HG02840 (cell line): ENCODE measurements around the gene NDUFS8.

Experiments used
- ATAC-seq: cut with Tn5 transposase; IDR thresholded peaks from one replicate; pipeline ENCODE4 v1.9.1; 2021; ENCODE audit warnings: mild to moderate bottlenecking, moderate library complexity, moderate number of reproducible peaks; ENCODE audit not compliant: unreplicated experiment, low FRiP score

The NDUFS8 gene

DNA sequence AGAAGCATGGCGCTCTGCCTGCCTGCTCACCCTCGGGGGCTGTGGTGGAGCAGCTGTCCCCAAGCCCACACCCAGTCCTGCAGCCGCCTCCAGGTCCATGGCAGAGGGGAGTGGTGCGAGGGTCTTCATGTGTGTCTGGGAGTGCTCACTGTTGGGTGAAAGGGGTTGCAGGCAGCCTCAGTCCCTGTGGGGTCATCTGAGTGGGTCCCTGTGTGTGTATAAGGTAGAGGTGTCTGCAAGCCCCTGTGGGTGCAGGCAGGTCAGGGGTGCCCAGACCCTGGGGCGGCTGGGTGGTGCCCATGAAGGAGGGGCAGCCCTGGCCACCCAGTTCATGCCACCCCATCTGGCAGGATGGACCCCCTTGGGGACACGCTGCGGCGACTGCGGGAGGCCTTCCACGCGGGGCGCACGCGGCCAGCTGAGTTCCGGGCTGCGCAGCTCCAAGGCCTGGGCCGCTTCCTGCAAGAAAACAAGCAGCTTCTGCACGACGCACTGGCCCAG lies 15.5 kb upstream of the NDUFS8 start:
- ATAC-seq: no peak

DNA sequence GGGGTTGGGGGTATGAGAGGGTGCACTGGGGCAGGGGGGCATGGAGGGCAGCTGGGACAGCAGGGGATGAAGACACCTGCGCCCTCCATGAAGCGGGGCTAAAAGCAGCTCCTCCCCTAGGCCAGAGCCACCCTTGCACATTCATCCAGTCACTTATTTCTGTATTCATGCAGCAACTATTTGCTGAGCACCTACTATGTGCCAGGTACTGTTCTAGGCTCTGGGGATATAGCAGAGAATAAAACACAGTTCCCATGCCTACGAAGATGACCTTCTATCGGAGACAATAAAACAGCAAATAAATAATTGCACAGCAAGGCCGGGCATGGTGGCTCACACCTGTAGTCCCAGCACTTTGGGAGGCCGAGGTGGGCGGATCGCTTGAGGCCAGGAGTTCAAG lies 15.0 kb upstream of the NDUFS8 start:
- no peak for ATAC-seq

DNA sequence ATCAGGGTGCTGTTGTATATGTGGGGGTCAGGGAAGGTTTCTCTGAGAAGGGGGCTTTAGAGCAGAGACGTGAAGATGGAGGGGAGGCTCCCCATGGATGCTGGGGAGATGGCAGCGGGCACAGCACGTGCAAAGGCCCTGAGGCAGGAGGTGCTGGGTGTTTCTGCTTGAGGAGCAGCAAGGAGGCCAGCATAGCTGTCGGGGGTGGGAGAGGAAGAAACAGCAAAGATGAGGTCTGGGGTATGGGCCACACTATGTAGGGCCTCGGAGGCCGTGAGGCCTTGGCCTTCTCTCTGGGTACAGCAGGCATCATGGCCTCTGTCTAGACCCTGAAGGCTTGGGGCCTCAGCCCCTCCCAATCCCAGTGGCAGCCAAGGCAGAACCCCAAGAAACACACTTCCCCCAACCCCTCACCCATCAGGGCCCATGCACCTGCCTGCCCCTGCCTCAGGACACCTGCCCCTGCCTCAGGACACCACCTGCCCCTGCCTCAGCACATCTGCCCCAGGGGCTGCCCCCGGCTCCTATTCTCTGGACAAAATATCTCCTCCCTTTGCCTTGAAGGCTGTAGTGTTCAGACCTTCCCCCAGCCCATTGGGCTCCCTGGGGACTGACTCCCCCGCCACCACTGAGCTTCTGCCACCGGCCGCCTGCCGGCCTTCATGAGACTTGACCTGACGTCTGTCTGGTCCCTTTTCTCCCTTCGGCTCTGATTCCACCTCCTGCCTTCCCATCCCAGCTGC lies 14.1 kb upstream of the NDUFS8 start:
- no peak for ATAC-seq

DNA sequence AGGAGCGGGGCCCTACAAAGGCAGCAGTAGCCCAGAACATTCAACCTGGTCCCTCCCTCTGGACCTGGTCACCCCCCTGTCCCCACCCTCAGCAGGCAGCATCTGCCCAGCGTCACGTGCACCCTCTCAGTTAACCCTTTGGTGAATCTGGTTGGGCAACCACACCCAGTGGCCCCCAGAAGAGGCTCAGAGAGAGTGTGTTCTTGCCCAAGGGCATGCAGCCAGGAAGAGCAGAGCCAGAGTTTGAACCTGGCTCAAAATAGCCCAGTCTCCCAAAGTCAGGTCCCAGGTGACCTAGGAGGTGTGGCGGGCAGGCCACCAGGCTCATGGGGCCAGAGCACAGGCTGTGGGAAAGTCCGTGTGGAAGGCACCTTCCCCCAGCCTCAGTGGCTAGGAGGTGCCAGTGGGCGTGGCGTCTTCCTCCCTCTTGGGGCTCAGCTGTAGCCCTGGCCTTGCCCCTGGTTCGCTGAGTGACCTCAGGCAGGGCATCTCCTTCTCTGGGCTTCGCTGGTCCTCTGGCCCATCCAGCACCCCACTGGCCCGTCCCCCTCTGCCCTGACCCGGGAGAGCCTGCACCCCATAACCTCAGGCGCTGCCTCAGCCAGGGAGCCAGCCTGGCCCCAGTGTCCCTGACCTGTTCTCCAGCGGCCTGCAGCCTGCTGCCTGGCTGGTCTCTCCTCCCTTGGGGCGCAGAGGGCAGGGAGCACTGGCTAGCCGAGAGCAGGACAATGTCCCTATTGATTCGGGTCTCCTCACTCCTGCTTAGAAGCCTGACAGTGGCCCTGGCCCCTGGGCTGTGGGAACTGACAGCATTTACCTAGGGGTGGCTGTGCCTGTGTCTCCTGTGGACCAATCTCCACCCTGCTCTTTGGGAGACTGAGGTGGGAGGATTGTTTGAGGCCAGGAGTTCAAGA lies 13.3 kb upstream of the NDUFS8 start:
- ATAC-seq: no peak

GRCh38 chr11:68017980-68018729 lies 12.3 kb upstream of the NDUFS8 start:
- ATAC-seq: no peak

- no peak for ATAC-seq
Measured at GRCh38 chr11:68018730-68019190, 11.7 kb upstream of the NDUFS8 start.

DNA sequence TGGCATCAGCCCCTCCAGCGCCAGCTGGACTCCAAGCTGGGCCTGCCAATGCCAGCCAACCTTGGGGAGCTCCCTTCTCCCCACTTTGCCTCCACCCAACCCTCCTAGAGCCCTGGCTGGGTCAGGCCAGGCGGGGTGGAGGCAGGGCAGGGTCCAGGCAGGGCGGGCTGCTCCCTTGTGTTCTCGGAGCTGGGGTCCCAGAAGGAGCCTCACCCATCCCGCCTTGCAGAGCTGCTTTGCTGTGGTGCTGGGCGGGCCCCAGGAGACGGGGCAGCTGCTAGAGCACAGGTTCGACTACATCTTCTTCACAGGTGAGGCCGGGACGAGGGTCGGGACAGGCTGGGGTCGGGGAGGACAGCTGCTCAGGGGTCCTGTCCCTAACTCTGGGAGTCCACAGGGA lies 11.0 kb upstream of the NDUFS8 start:
- no peak for ATAC-seq

GRCh38 chr11:68020575-68020974 lies 9.9 kb upstream of the NDUFS8 start:
- ATAC-seq: no peak

DNA sequence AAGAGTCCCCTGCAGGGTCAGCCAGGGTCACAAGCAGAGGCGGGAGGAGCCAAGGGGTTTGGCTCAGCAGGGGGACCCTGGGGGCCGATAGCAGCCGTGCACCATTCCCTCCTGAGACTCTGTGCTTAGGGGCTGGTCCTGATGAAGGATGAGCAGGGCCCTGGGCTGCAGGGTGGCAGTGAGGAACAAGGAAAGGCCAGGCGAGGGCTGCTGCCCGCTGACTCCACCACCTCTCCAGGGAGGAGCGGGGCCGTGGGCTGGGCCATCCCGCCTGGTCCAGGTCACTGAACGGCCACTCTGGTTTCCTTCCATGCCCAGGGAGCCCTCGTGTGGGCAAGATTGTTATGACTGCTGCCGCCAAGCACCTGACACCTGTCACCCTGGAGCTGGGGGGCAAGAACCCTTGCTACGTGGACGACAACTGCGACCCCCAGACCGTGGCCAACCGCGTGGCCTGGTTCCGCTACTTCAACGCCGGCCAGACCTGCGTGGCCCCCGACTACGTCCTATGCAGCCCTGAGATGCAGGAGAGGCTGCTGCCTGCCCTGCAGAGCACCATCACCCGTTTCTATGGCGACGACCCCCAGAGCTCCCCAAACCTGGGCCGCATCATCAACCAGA lies 9.2 kb upstream of the NDUFS8 start:
- ATAC-seq: no peak

GRCh38 chr11:68022531-68022930 lies 8.0 kb upstream of the NDUFS8 start:
- ATAC-seq: no peak

DNA sequence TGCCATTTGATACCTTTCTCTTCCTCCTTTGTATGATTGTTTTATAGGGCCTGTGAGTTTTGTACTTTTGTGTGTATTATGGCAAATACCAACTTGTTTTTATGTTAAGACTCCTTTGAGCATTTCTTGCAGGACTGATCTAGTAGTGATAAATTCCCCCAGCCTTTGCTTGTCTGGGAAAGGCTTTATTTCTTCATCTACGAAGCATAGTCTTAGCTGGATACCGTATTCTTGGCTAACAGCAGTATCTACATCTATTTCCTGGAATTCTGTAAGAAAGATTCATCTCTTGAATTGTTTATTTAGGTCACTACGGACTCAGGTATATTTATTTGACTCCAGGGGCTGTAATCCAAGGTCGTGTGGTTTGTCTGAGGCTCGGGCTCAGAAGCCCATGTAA lies 6.0 kb upstream of the NDUFS8 start:
- ATAC-seq: no peak

DNA sequence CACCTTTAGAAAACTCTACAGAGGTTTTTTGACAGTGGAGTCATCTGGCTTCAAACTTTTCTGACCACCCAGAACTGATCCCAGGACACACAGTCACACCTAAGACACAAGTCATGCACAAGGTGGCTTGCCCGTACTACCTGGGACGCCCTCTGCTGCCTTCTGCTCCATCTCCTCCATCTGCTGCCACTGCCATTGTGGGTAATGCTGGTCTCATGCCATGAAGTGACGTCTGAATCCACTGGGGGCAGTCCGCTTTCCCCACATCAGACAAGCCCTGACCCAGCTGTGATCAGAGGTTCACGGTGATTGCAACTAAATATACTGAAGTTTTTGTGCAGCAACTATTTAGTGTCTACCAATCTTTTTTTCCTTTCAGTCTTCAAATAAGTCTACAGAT lies 5.4 kb upstream of the NDUFS8 start:
- ATAC-seq: no peak

DNA sequence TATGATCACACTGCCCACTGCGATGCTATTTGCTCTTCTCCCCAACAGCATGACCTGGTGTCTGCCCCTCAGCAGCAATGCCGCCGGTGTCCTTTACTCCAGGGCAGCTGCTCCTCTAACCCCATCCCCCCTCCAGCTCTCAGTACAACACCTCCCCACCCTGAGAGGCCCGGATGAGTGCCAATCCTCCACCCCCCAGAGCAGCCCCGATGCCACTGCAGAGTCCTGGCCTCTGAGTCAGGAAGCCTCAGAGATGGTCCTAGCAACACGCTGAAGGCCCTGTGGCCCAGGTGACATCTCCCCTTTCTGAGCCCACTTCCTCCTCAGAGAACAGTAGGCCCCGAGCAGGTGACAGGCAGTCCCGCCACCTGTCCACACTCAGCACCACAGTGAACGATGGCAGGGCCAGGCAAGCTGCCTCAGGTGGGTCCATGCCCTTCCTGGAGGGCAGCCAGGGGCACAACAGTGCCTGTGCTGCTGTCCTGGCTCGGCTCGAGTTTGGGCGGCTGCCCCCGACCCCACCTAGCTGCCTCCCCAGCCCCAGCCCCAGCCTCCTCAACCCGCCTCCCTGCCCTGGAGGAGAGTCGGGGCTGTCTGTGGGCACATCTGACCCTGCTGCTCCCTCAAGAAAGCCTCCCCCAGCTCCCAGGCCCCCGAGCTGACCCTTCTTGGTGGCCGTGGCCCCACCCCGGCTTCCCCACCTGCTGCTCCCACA lies 3.9 kb upstream of the NDUFS8 start:
- no peak for ATAC-seq

GRCh38 chr11:68027667-68028066 lies 2.8 kb upstream of the NDUFS8 start:
- ATAC-seq: no peak

- ATAC-seq: no peak
Measured at GRCh38 chr11:68028802-68029545, 1.5 kb upstream of the NDUFS8 start.

GRCh38 chr11:68031144-68031464 lies 623 bp downstream of the NDUFS8 start:
- ATAC-seq: no peak

- ATAC-seq: no peak
Measured at GRCh38 chr11:68032003-68032402, 1.5 kb downstream of the NDUFS8 start.

DNA sequence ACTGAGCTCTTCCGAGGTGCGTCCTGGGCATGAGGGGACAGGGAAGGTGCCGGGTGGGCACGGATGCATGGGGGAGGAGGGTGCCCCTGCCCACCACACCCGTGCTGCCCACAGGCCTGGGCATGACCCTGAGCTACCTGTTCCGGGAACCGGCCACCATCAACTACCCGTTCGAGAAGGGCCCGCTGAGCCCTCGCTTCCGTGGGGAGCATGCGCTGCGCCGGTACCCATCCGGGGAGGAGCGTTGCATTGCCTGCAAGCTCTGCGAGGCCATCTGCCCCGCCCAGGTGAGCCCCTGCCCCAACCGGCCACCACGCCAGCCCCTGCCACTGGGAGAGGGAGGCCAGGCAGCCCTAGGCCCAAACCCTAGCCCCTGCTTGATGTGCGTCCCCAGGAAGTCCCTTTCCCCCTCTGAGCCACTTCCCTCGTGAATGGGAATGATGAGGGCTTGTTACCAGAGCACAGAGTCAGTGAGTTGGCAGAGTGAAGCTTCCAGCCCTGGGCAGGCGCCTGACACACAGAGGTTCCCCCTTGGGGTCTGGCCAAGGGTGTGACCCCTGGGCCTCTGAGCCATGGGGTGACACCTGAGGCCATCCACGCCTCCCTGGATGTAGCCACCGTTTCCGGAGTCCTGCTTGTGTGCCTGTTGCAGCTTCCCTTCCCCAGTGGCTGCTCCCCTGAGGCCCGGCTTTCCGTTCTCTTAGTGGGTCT lies 2.7 kb downstream of the NDUFS8 start:
- ATAC-seq: no peak

DNA sequence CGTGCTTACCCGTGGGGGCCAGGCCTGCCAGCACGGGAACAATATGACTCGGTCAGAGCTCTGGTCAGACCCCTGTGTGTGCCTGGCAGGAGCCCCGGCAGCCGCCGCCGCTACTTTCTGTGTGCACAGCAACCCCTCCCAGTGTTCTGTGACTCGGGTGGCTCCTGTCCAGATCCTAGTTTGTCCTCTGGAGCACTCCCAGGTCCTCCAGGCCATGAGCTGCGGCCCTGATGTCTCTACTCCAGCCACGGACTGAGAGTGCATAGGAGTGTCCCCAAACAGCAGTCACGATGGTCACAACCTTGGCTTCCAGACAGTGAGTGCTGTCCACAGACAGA lies 3.2 kb downstream of the NDUFS8 start:
- ATAC-seq: no peak
